Stomach (tissue), 4 donors: ENCODE measurements around the gene OR4A15.

ENCODE experiments used
- CTCF ChIP-seq, 7 experiments: fragments of 450-650 bp in 4 of 7; fragments of 200-600 bp in 3 of 7; sonication (generic) in 3 of 7; IDR thresholded peaks; one replicate each; pipeline ENCODE4 v1.5.1; 2016 to 2019; ENCODE audit warnings: antibody characterized with exemption in 7 of 7, control low read depth in 2 of 7, mild to moderate bottlenecking in 1 of 7
- POLR2AphosphoS5 ChIP-seq, 3 donors: sonication (generic); formaldehyde crosslinking; IDR thresholded peaks; one replicate each; pipeline ENCODE4 v1.6.1; 2016; ENCODE audit warnings: antibody characterized with exemption in 3 of 3

- TF ChIP-seq CTCF (IDR thresholded peaks at IDR 0.05), result no peak
- no peak for TF ChIP-seq POLR2AphosphoS5 (IDR thresholded peaks at IDR 0.05)
Measured at GRCh38 chr11:55367674-55368073, at the start of gene OR4A15.
